HG03575 (cell line): ENCODE data around the gene CASS4.
"Not testable (repeated sequence)": the region's sequence is repeated elsewhere in the genome, so short reads cannot be mapped to it uniquely, and the experiment has no call there.

Experiments
- ATAC-seq: cut with Tn5 transposase; IDR thresholded peaks from one replicate; pipeline ENCODE4 v1.9.1; 2021; ENCODE audit not compliant: unreplicated experiment, insufficient number of reproducible peaks, low FRiP score; ENCODE audit errors: extremely low read depth

The CASS4 gene

GRCh38 chr20:56411759-56412472, at the start of gene CASS4:
Gene CASS4, plus strand, starts transcription at chr20:56412260. Its CDS starts 199 bp downstream, at chr20:56412459.
- no peak for ATAC-seq

DNA sequence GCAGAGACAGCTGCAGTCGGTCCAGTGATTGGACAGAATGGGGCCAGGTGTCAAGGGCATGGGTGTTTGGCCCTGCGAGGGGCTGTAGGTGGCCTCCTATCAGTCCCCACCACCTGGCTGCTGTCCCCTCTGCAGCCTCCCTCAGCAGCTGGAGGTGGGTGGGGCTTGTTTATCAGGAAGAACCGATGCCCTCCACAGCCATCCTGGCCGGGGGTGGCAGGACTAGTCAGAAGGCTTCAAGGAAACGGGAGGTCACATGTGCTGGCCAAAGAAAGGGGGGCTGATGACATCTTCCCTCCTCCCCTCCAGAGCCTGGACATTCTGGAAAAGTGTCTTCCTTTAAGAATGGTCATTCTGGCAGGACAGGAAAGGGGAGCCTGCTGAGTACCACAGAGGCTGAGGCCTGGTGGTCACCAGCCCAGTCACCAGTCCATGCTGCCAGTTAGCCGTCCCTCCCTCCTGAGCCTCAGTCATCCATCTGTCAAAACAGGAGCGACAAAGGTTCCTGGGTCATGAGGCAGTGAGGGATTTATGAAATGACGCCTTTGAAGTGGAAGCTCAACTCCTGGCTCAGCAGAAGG, 49.1 kb upstream of the CASS4 start:
- ATAC-seq: no peak

- no peak for ATAC-seq
These were observed 48.6 kb upstream of the CASS4 start for GRCh38 chr20:56363491-56363890.

- ATAC-seq: no peak
These were observed 43.5 kb upstream of the CASS4 start for GRCh38 chr20:56368351-56369134.

- no peak for ATAC-seq
These were observed 42.9 kb upstream of the CASS4 start for GRCh38 chr20:56369179-56369578.

DNA sequence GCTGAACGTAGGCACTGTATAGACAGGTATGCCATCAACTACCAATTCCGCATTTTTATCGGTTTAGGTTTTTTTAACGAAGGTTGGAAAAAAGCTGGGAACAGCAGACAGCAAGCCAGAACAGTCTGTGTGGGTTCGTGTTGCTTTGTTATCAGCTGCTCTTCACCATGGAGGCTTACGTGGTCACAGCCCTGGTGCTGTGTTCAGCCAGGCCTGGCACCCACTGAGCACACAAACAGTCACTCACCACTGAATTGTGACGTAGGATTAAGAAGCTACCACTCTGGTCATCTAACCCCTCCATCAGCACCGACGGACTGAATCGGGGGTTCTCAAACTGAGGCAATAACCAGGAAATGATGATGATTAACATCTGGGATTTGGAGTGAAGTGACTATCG, 40.1 kb upstream of the CASS4 start:
- ATAC-seq: no peak

DNA sequence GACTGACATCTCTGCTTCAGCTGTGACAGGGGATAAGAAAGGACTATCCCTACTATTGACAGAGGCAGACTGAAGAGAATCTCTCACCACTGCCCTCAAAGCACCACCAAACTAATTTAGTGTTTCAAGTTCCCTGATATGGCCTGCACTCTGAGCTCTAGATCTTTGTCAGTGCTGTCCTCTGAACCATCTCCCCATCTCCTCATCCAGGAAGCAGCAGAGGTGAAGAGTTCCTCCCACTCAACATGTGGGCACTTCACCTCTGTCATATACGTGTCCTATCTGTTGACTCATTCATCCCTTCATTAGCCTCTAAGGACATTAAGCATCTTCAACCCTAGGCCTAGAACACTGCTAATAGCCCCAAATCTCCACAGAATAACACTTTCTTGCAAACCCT, 39.2 kb upstream of the CASS4 start:
- ATAC-seq: no peak

GRCh38 chr20:56373942-56374341, 38.1 kb upstream of the CASS4 start:
- peak; percentile 42 for ATAC-seq

DNA sequence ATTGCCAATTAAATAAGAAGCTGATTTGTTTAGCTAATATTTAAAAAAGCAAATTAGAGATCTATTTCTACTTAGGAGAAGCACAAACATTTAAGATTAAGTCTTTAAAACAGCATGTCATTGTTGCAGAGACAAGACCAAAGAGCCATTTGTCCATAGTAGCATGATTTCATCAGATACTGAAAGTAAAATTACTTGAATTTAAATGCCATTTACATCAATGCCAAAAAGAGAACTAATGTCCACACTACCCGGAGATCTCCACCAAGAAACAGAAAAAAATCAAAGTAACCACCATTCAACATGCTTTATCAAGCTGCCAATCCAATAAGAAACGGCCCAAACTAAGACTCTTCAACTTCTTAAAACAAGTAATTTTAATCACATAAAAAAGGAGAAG, 35.7 kb upstream of the CASS4 start:
- ATAC-seq: no peak

DNA sequence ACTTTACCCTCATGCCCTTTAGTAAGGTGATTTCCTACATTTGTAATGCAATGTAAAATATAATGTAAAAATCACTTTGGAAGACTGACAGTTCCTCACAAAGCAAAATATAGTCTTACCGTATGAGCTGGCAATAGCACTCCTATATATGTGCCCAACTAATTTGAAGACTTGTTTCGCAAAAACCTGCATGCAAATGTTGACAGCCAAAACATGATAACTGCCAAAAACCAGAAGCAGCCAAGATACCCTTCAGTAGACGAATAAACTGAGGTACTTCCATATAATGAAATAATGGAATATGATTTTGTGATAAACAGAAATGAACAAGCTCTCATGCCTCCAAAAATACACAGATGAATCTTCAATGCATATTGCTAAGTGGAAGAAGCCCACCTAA, 33.7 kb upstream of the CASS4 start:
- ATAC-seq: no peak

GRCh38 chr20:56380375-56380774, 31.7 kb upstream of the CASS4 start:
- ATAC-seq: no peak

DNA sequence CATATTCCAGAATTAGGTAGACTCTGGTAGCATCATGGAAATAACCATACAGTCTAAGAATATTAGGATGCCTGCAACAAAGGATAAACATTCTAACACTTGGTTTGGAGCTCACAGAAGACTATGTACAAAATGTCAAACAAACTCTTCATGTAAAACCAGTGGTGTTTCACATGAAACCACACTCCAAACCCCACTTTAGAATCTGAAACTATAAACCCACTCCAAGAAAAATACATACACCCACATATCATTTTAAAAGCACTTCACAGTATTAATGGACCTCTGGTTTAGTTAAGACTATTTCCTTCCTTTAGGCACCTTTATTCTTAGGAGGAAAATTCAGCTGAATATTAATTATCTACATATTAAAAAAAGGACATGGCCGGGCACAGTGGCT, 30.6 kb upstream of the CASS4 start:
- ATAC-seq: no peak

DNA sequence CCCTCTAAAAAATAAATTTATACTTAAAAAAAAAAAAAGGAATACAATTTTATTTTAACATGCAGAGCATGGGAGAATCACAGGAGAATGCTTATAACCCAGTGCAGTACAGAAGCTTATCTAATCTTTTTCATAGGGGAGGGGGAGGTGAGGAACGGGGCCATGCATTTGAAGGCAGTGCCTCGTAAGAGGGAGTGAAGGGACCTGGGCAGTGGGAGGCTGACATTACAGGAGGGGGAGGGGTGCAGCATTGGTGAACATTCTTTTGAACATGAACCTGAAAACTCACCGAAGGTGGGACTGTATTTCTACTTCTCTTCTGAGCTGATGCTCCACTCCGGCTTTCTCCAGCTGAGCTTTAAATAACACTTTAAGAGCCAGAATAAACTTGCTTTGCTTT, 29.4 kb upstream of the CASS4 start:
- no peak for ATAC-seq

GRCh38 chr20:56383334-56383733, 28.7 kb upstream of the CASS4 start:
- ATAC-seq: no peak

DNA sequence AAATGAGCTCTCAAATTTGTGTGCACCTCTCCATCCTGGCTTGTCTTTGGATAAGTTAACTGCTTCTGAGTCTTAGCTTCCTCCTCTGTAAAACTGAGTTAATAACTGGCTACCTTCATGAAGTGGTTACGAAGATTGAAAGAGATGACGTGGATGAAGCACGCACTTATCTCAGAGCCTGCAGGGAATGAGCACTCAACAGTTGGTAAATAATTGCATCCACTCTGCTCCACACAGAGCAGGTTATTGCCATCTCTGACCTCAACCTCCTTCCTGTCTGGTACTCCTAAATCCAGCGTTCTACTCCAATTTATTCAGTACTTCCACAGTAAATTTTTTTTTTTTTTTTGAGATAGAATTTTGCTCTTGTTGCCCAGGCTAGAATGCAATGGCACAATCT, 26.9 kb upstream of the CASS4 start:
- no peak for ATAC-seq

DNA sequence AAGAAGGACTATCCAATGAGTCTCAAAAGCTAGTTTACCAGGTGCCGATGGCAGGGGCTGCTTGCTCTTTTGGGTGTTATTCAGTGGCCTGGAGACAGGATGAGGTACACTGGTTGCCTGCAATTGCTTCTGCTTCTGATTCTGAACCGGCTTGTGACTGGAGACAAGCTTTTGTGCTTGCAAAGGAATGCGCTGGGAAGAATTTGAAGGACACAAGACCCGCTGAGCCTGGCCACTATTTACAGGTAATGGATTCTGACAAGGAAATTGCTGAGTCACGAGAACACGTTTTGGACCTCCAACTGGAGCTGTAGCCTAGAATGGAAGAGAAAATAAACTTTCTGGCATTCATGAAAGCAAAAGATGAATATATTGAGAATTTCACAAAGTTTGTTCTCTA, 25.8 kb upstream of the CASS4 start:
- ATAC-seq: no peak

- no peak for ATAC-seq
These were observed 23.2 kb upstream of the CASS4 start for GRCh38 chr20:56388882-56389281.

DNA sequence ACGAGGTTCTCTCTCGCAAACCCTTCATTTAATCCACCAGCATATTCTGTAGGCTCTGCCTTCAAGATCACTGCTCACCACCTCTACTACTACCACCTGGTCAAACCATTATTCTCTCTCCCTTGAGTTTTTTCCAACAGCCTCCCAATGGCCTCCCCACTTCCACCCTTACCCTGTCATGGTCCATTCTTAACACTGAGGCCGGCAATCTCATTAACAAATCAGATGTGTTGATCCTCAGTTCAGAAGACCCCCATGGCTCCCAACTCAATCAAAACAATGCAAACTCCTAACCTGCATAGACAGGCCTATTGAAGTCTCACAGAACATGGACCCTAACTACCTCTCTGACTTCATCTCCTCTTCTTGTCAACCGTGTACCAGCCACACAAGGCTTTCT, 22.3 kb upstream of the CASS4 start:
- no peak for ATAC-seq

GRCh38 chr20:56390396-56390795, 21.7 kb upstream of the CASS4 start:
- ATAC-seq: not testable (repeated sequence)

DNA sequence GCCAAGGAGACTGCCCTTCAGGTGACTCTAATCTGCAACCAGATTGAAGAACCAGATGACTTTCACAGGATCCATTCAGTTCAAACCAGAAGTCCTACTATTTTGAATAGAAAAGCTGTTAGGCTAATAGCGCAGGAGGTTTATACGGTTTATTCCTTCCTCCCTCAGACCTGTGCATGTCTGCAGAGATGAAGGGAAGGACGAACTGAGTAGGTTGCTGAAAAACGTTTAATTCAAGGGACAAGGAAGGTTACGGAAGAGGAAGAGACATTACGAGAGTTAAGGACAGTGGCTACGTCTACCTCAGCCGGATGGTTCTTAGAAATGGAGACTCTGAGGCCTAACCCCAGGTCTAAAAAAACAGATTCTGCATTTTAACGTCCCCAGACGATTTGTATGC, 21.0 kb upstream of the CASS4 start:
- no peak for ATAC-seq
